Forelimb muscle (tissue), 1 donor: ENCODE measurements around the gene TGFBR2. TPM values are rescaled to one million over a fixed set of nuclear protein-coding genes. Genes with fewer than 3 reads are reported as not detected.

ENCODE experiments used
- DNase-seq: peaks from one replicate; pipeline ENCODE4 v3.0.0-alpha.2; 2013; ENCODE audit warnings: low read depth
- polyA plus RNA-seq: library from polyadenylated mRNA; unstranded; fragments of 120-200 nt; gene quantifications from one replicate; pipeline ENCODE4 v1.2.1, GENCODE V29; 2013; ENCODE audit not compliant: insufficient read length

The TGFBR2 gene
- polyA plus RNA-seq, 1 donor: 52.1 TPM

- DNase-seq: no peak
Observed at GRCh38 chr3:30719536-30719935, 113.1 kb downstream of the TGFBR2 start.

- DNase-seq: no peak
Observed at GRCh38 chr3:30720586-30721313, 114.3 kb downstream of the TGFBR2 start.

GRCh38 chr3:30721314-30721634 lies 114.9 kb downstream of the TGFBR2 start:
- no peak for DNase-seq

GRCh38 chr3:30723211-30723610 lies 116.8 kb downstream of the TGFBR2 start:
- DNase-seq: no peak

GRCh38 chr3:30724863-30725262 lies 118.5 kb downstream of the TGFBR2 start:
- DNase-seq: no peak

GRCh38 chr3:30728143-30728542 lies 121.7 kb downstream of the TGFBR2 start:
- DNase-seq: no peak

- no peak for DNase-seq
Observed at GRCh38 chr3:30729512-30729911, 123.1 kb downstream of the TGFBR2 start.

- DNase-seq: no peak
Observed at GRCh38 chr3:30729936-30730335, 123.5 kb downstream of the TGFBR2 start.

- DNase-seq: no peak
Observed at GRCh38 chr3:30730967-30731366, 124.6 kb downstream of the TGFBR2 start.

- DNase-seq: no peak
Observed at GRCh38 chr3:30733209-30733608, 126.8 kb downstream of the TGFBR2 start.

GRCh38 chr3:30733696-30734095 lies 127.3 kb downstream of the TGFBR2 start:
- no peak for DNase-seq

- DNase-seq: no peak
Observed at GRCh38 chr3:30737743-30738499, 131.5 kb downstream of the TGFBR2 start.

- no peak for DNase-seq
Observed at GRCh38 chr3:30738605-30739004, 132.2 kb downstream of the TGFBR2 start.

GRCh38 chr3:30741889-30742288 lies 135.5 kb downstream of the TGFBR2 start:
- no peak for DNase-seq

GRCh38 chr3:30742796-30743619 lies 136.6 kb downstream of the TGFBR2 start:
- DNase-seq: no peak
